ENCODE data around the gene SAMM50.

DNA sequence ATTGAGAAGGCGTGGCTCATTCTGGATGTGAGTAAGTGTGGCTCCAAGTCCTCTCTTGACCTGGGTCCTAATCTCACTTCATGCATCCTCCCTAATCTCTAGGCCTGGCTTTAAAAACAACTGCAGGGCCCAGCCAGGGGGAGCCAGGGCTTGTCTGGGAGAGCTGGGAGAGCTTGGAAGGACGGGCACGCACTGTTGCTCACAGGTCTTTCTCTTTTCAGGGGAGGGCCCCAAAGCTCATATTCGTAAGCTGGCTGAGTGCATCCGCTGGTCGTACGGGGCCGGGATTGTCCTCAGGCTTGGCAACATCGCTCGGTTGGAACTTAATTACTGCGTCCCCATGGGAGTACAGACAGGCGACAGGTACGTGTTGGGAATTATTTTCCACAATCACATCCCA is 34.8 kb downstream of the SAMM50 start:
- TF ChIP-seq, protein P1, sequence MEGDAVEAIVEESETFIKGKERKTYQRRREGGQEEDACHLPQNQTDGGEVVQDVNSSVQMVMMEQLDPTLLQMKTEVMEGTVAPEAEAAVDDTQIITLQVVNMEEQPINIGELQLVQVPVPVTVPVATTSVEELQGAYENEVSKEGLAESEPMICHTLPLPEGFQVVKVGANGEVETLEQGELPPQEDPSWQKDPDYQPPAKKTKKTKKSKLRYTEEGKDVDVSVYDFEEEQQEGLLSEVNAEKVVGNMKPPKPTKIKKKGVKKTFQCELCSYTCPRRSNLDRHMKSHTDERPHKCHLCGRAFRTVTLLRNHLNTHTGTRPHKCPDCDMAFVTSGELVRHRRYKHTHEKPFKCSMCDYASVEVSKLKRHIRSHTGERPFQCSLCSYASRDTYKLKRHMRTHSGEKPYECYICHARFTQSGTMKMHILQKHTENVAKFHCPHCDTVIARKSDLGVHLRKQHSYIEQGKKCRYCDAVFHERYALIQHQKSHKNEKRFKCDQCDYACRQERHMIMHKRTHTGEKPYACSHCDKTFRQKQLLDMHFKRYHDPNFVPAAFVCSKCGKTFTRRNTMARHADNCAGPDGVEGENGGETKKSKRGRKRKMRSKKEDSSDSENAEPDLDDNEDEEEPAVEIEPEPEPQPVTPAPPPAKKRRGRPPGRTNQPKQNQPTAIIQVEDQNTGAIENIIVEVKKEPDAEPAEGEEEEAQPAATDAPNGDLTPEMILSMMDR (IDR thresholded peaks at IDR 0.05) = no peak
- no peak for TF ChIP-seq POLR2A (IDR thresholded peaks at IDR 0.05)
